SU-DHL-6 (cell line): ENCODE results near the gene RRP15.

ENCODE experiments used
- H2AFZ ChIP-seq: fragments of 200-600 bp; sonication (generic); 2 replicates; pipeline ENCODE4 v1.6.1; 2014; ENCODE audit warnings: low read depth, mild to moderate bottlenecking, moderate library complexity, mixed read lengths, antibody characterized with exemption, low read length; ENCODE audit not compliant: severe bottlenecking
- H3F3A ChIP-seq: fragments of 200-600 bp; shearing (Covaris generic); 2 replicates; pipeline ENCODE4 v1.6.0; 2016; ENCODE audit warnings: antibody characterized with exemption, mild to moderate bottlenecking; ENCODE audit not compliant: insufficient read depth
- H3K27ac ChIP-seq: fragments of 200-600 bp; sonication (generic); 2 replicates; pipeline ENCODE4 v1.5.1; 2016; ENCODE audit warnings: low read depth, mild to moderate bottlenecking, low read length, moderate library complexity, mixed read lengths
- H3K27me3 ChIP-seq: fragments of 200-600 bp; sonication (generic), shearing (Covaris generic); 2 replicates; pipeline ENCODE4 v1.6.0; 2014; ENCODE audit warnings: mild to moderate bottlenecking, low read length
- H3K36me3 ChIP-seq: fragments of 200-600 bp; sonication (generic); 2 replicates; pipeline ENCODE4 v1.6.1; 2014; ENCODE audit warnings: mild to moderate bottlenecking, low read length, mixed read lengths
- H3K4me2 ChIP-seq: fragments of 300-600, 200-600 bp; shearing (Covaris generic), sonication (generic); 2 replicates; pipeline ENCODE4 v1.6.0; 2014; ENCODE audit warnings: low read length, low read depth, mild to moderate bottlenecking; ENCODE audit not compliant: poor library complexity, severe bottlenecking
- H3K4me3 ChIP-seq: fragments of 200-600 bp; sonication (generic); 2 replicates; pipeline ENCODE4 v1.5.1; 2014; ENCODE audit warnings: antibody characterized with exemption, low read length, mild to moderate bottlenecking, mixed read lengths; ENCODE audit not compliant: insufficient read depth, poor library complexity, severe bottlenecking
- H3K79me2 ChIP-seq: fragments of 200-600 bp; sonication (generic); 2 replicates; pipeline ENCODE4 v1.6.1; 2014; ENCODE audit warnings: mild to moderate bottlenecking, low read length, moderate library complexity; ENCODE audit not compliant: insufficient read depth
- H3K9ac ChIP-seq: fragments of 200-600 bp; sonication (generic); 2 replicates; pipeline ENCODE4 v1.7.0; 2014; ENCODE audit warnings: mild to moderate bottlenecking, low read length
- H3K9me2 ChIP-seq: fragments of 200-600 bp; sonication (generic); replicated peaks from 2 replicates; pipeline ENCODE4 v1.6.1; 2014; ENCODE audit warnings: low read length; ENCODE audit not compliant: insufficient read depth
- H3K9me3 ChIP-seq: fragments of 200-600 bp; sonication (generic); 2 replicates; pipeline ENCODE4 v1.6.1; 2014; ENCODE audit warnings: low read length, mixed read lengths; ENCODE audit not compliant: insufficient read depth
- H4K20me1 ChIP-seq: fragments of 200-600 bp; sonication (generic); 2 replicates; pipeline ENCODE4 v1.6.1; 2014; ENCODE audit warnings: low read depth, mild to moderate bottlenecking, antibody characterized with exemption, low read length, moderate library complexity, mixed read lengths
- EZH2phosphoT487 ChIP-seq: fragments of 200-600 bp; sonication (generic), shearing (Covaris generic); conservative IDR thresholded peaks from 2 replicates; pipeline ENCODE4 v1.6.1; 2018; ENCODE audit warnings: mild to moderate bottlenecking, antibody characterized with exemption, low read length, moderate library complexity, mixed read lengths
- TF ChIP-seq, protein P1 (sequence below): fragments of 200-600 bp; sonication (generic); IDR thresholded peaks from one replicate; pipeline ENCODE4 v1.5.1; 2017; ENCODE audit warnings: antibody characterized with exemption, mild to moderate bottlenecking, low read length, moderate library complexity; ENCODE audit not compliant: insufficient read depth, poor library complexity, severe bottlenecking

RRP15 gene

DNA sequence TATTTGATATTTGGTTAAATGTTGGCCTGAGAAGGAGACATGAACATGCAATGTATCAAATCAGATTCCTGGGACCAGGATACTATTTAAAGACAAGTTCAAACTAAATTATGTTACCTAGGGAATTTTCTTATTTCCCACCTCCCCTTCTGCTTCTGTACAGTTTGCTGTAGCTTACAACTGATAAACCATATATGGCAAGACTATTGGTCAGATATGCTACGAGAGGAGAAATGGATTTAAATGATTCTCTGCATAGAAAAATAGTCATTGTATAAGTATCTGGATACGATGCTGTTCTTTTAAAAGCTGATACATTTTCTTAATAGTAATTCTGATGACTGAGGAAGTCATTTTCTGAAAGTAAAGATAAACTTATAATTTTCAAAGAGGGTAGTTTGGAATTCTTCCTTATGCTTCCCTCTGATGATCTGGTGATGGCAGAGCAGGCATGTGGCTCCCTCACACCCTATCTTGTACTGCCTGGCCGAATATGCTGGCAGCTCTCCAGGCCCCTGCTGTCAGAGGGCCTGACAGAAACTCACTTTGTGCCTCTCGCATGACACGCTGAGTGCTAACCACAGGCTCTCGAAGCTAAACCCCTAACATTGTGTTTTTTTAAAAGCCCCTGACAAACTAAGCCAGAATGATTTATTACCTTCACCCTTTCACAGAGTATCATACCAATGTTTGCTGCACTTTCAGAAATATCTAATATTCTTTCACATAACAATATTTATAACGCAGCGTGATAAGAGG lies 19.4 kb downstream of the RRP15 start:
- no peak overlapping the region for H2AFZ ChIP-seq
- no peaks in the 10 kb centered on the region for H3K9me2 ChIP-seq
- H3K27me3 ChIP-seq, result no peaks in the 10 kb centered on the region
- TF ChIP-seq, protein P1, sequence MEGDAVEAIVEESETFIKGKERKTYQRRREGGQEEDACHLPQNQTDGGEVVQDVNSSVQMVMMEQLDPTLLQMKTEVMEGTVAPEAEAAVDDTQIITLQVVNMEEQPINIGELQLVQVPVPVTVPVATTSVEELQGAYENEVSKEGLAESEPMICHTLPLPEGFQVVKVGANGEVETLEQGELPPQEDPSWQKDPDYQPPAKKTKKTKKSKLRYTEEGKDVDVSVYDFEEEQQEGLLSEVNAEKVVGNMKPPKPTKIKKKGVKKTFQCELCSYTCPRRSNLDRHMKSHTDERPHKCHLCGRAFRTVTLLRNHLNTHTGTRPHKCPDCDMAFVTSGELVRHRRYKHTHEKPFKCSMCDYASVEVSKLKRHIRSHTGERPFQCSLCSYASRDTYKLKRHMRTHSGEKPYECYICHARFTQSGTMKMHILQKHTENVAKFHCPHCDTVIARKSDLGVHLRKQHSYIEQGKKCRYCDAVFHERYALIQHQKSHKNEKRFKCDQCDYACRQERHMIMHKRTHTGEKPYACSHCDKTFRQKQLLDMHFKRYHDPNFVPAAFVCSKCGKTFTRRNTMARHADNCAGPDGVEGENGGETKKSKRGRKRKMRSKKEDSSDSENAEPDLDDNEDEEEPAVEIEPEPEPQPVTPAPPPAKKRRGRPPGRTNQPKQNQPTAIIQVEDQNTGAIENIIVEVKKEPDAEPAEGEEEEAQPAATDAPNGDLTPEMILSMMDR, result no peak
- no peak for TF ChIP-seq EZH2phosphoT487
- H3K27ac ChIP-seq, result no peak overlapping the region
- H3K9me3 ChIP-seq, result no peaks in the 10 kb centered on the region
- 0 out of 2 replicates have a peak, but pooled peaks cover under 1% of the 10 kb centered on the region for H3F3A ChIP-seq
- no peak overlapping the region for H3K4me3 ChIP-seq
- H3K79me2 ChIP-seq, result peaks cover 34% of the 10 kb centered on the region
- no peak overlapping the region for H3K9ac ChIP-seq
- H4K20me1 ChIP-seq, result 0 out of 2 replicates have a peak, but pooled peaks cover 6% of the 10 kb centered on the region
- H3K4me2 ChIP-seq, result no peak overlapping the region
- H3K36me3 ChIP-seq, result peaks cover 13% of the 10 kb centered on the region; the same call in 1 of the 2 replicates

DNA sequence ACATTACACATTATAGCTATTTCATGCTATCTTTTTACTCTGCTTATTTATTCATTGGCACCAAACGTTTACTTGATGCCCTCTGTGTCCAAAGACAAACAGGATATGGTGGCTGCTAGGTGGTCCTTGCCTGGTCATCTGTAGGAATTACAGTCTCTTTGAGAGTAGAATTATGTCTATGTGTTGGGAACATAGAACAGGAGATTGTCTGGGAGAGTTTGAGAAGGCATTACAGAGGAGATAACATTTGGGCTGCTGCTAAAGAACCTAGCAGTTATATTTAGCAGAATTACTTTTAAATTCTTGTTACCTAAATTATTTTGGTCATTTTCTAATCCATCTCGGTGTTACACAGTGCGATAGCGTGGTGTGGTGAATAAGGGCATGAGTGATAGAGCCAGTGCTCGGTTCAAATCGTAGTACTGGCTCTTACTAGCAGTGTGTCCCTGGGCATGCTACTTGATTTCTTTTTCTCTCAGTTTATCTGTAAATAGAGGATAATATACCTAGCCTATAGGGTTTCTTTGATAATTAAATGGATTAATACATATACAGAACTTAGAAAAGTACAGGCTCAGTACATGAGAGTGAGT lies 20.5 kb downstream of the RRP15 start:
- H3K27me3 ChIP-seq, result no peaks in the 10 kb centered on the region
- H3K9ac ChIP-seq, result no peak overlapping the region
- H4K20me1 ChIP-seq, result no peaks in the 10 kb centered on the region
- no peaks in the 10 kb centered on the region for H3F3A ChIP-seq
- no peak overlapping the region for H3K27ac ChIP-seq
- TF ChIP-seq, protein P1, result no peak
- no peak for TF ChIP-seq EZH2phosphoT487
- peaks cover 23% of the 10 kb centered on the region for H3K79me2 ChIP-seq
- no peak overlapping the region for H2AFZ ChIP-seq
- no peak overlapping the region for H3K4me3 ChIP-seq
- H3K9me2 ChIP-seq, result no peaks in the 10 kb centered on the region
- H3K4me2 ChIP-seq, result no peak overlapping the region
- no peaks in the 10 kb centered on the region for H3K9me3 ChIP-seq
- peaks cover 13% of the 10 kb centered on the region; the same call in 1 of the 2 replicates for H3K36me3 ChIP-seq

DNA sequence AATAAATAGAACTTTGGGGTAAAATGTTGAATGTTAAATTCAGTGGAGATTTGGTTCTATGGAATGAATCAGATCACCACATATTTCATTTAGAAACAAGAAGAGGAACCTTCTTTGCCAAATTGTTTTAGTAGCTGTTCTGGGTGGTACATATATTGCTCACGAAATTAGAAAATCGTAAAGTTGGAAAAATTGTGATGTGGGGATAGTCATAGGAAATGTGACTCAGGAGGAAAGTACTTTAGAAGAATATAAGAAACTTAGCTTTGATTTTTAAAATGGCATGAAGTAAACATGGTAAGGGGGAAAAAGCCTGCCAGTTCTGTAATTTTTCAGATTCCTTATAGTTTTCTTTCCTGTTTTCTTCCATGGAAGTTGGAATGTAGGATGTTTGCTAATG lies 27.4 kb downstream of the RRP15 start:
- Histone ChIP-seq H3F3A (no peaks in the 10 kb centered on the region), H3K9me2 (no peaks in the 10 kb centered on the region), H3K36me3 (peaks cover 2% of the 10 kb centered on the region; the same call in 1 of the 2 replicates), H3K9ac (no peak overlapping the region), H3K27ac (no peak overlapping the region), H3K79me2 (no peaks in the 10 kb centered on the region), H3K27me3 (no peaks in the 10 kb centered on the region), H4K20me1 (no peaks in the 10 kb centered on the region), H3K4me3 (no peak overlapping the region), H3K9me3 (no peaks in the 10 kb centered on the region), H3K4me2 (no peak overlapping the region), H2AFZ (no peak overlapping the region)
- no peak for TF ChIP-seq EZH2phosphoT487
- TF ChIP-seq, protein P1, result no peak
